MM.1S (cell line): ENCODE results near the gene PALS2.
A peak's percentile ranks its signal among the peaks of the same experiment; 100 is the strongest.

Experiments
- DNase-seq: peaks from one replicate; pipeline ENCODE4 v3.0.0-alpha.2; 2015
- H2AFZ ChIP-seq: fragments of 300-600 bp; sonication (generic); 2 replicates; pipeline ENCODE4 v1.6.0; 2016; ENCODE audit warnings: antibody characterized with exemption, low read length
- H3F3A ChIP-seq: fragments of 300-600 bp; sonication (generic); 2 replicates; pipeline ENCODE4 v1.6.1; 2016; ENCODE audit warnings: mild to moderate bottlenecking, antibody characterized with exemption, low read length, moderate library complexity, mixed read lengths; ENCODE audit not compliant: insufficient read depth
- H3K27ac ChIP-seq: fragments of 300-600 bp; sonication (generic); 2 replicates; pipeline ENCODE4 v1.5.1; 2016; ENCODE audit warnings: mild to moderate bottlenecking, low read length
- H3K27me3 ChIP-seq: fragments of 300-600 bp; sonication (generic); replicated peaks from 2 replicates; pipeline ENCODE4 v1.6.0; 2016; ENCODE audit warnings: low read length; ENCODE audit not compliant: insufficient read depth
- H3K36me3 ChIP-seq: fragments of 300-600 bp; sonication (generic); replicated peaks from 2 replicates; pipeline ENCODE4 v1.6.1; 2016; ENCODE audit warnings: mild to moderate bottlenecking, low read length, mixed read lengths; ENCODE audit not compliant: insufficient read depth
- H3K4me1 ChIP-seq: fragments of 300-600 bp; sonication (generic); 2 replicates; pipeline ENCODE4 v1.6.1; 2016; ENCODE audit warnings: low read length, mixed read lengths
- H3K4me2 ChIP-seq: fragments of 300-600 bp; sonication (generic); 2 replicates; pipeline ENCODE4 v1.6.0; 2016; ENCODE audit warnings: low read depth, low read length
- H3K4me3 ChIP-seq: fragments of 300-600 bp; sonication (generic); 2 replicates; pipeline ENCODE4 v1.5.1; 2016; ENCODE audit warnings: low read length, mixed read lengths
- H3K79me2 ChIP-seq: fragments of 300-600 bp; sonication (generic); 2 replicates; pipeline ENCODE4 v1.6.1; 2016; ENCODE audit warnings: mixed run types, low read length, mixed read lengths
- H3K9ac ChIP-seq: fragments of 300-600 bp; sonication (generic); 2 replicates; pipeline ENCODE4 v1.6.1; 2016; ENCODE audit warnings: low read length, mixed read lengths
- H3K9me2 ChIP-seq: fragments of 300-600 bp; sonication (generic); replicated peaks from 2 replicates; pipeline ENCODE4 v1.6.1; 2016; ENCODE audit warnings: mild to moderate bottlenecking, low read length, mixed read lengths; ENCODE audit not compliant: insufficient read depth
- H3K9me3 ChIP-seq: fragments of 300-600 bp; sonication (generic); replicated peaks from 2 replicates; pipeline ENCODE4 v1.6.1; 2016; ENCODE audit warnings: mild to moderate bottlenecking, low read length, mixed read lengths; ENCODE audit not compliant: insufficient read depth
- H4K20me1 ChIP-seq: fragments of 300-600 bp; sonication (generic); 2 replicates; pipeline ENCODE4 v1.6.1; 2016; ENCODE audit warnings: mild to moderate bottlenecking, low read length, moderate library complexity, mixed read lengths; ENCODE audit not compliant: insufficient read depth
- EZH2 ChIP-seq: fragments of 300-600 bp; sonication (generic); optimal IDR thresholded peaks from 2 replicates; pipeline ENCODE3; 2017; ENCODE audit warnings: low read depth, mild to moderate bottlenecking, antibody characterized with exemption, low read length, mixed read lengths
- EZH2phosphoT487 ChIP-seq: fragments of 300-600 bp; sonication (generic); IDR thresholded peaks from 2 replicates; pipeline ENCODE4 v1.6.1; 2018; ENCODE audit warnings: antibody characterized with exemption, low read length
- TF ChIP-seq, protein P1 (sequence below): fragments of 300-600 bp; sonication (generic); IDR thresholded peaks from 2 replicates; pipeline ENCODE4 v1.5.1; 2016; ENCODE audit warnings: antibody characterized with exemption, low read length, mixed read lengths

Gene PALS2

GRCh38 chr7:24580283-24580946, 7.2 kb downstream of the PALS2 start:
- Histone ChIP-seq H3K4me3 (no peak overlapping the region), H3K9me2 (no peaks in the 10 kb centered on the region), H3K9ac (no peak overlapping the region), H2AFZ (no peak overlapping the region), H3K9me3 (no peaks in the 10 kb centered on the region), H3K4me1 (peaks cover 4% of the 10 kb centered on the region; the same call in 1 of the 2 replicates), H4K20me1 (no peaks in the 10 kb centered on the region; the same call in 1 of the 2 replicates), H3K27ac (no peak overlapping the region), H3K36me3 (no peaks in the 10 kb centered on the region), H3K4me2 (no peak overlapping the region), H3K79me2 (peaks cover 82% of the 10 kb centered on the region), H3K27me3 (no peaks in the 10 kb centered on the region), H3F3A (no peaks in the 10 kb centered on the region)
- DNase-seq, result no peak
- TF ChIP-seq EZH2phosphoT487 (no peak), EZH2 (no peak)
- TF ChIP-seq, protein P1, sequence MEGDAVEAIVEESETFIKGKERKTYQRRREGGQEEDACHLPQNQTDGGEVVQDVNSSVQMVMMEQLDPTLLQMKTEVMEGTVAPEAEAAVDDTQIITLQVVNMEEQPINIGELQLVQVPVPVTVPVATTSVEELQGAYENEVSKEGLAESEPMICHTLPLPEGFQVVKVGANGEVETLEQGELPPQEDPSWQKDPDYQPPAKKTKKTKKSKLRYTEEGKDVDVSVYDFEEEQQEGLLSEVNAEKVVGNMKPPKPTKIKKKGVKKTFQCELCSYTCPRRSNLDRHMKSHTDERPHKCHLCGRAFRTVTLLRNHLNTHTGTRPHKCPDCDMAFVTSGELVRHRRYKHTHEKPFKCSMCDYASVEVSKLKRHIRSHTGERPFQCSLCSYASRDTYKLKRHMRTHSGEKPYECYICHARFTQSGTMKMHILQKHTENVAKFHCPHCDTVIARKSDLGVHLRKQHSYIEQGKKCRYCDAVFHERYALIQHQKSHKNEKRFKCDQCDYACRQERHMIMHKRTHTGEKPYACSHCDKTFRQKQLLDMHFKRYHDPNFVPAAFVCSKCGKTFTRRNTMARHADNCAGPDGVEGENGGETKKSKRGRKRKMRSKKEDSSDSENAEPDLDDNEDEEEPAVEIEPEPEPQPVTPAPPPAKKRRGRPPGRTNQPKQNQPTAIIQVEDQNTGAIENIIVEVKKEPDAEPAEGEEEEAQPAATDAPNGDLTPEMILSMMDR, result no peak

DNA sequence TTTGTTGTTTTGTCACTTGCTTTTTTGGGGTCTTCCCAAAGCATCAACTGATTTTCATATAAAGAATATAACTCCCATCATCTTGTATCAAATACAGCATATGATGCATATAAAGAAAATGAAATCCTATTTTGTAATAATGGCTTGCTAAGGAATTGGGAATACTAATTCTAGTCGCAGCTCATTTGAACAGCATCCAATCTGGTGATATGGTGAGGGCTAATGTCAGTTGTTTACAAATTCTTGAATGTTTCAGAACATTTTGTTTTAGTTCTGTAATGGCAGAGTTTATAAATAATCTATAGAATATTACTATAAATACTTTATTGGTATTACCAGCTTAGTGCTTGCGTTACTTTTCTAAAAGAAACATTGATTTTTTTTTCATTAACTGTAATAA, 8.9 kb downstream of the PALS2 start:
- no peak overlapping the region for H3K4me3 ChIP-seq
- TF ChIP-seq, protein P1, result no peak
- TF ChIP-seq EZH2phosphoT487 (no peak), EZH2 (no peak)
- no peak overlapping the region for H3K9ac ChIP-seq
- no peaks in the 10 kb centered on the region for H3K9me2 ChIP-seq
- H3K79me2 ChIP-seq, result peaks cover 81% of the 10 kb centered on the region
- no peak overlapping the region for H2AFZ ChIP-seq
- no peaks in the 10 kb centered on the region for H3K4me1 ChIP-seq
- H3K9me3 ChIP-seq, result no peaks in the 10 kb centered on the region
- no peaks in the 10 kb centered on the region for H3F3A ChIP-seq
- H3K4me2 ChIP-seq, result no peak overlapping the region
- no peaks in the 10 kb centered on the region for H3K27me3 ChIP-seq
- DNase-seq, result no peak
- no peaks in the 10 kb centered on the region for H3K36me3 ChIP-seq
- H3K27ac ChIP-seq, result no peak overlapping the region
- H4K20me1 ChIP-seq, result no peaks in the 10 kb centered on the region

GRCh38 chr7:24587853-24588252, 14.6 kb downstream of the PALS2 start:
- Histone ChIP-seq H3F3A (0 out of 2 replicates have a peak, but pooled peaks cover 2% of the 10 kb centered on the region), H4K20me1 (0 out of 2 replicates have a peak, but pooled peaks cover 11% of the 10 kb centered on the region), H3K9me2 (no peaks in the 10 kb centered on the region), H3K27me3 (no peaks in the 10 kb centered on the region), H3K27ac (no peak overlapping the region), H3K4me3 (no peak overlapping the region), H3K79me2 (peaks cover 79% of the 10 kb centered on the region), H3K9me3 (no peaks in the 10 kb centered on the region), H2AFZ (no peak overlapping the region), H3K4me1 (0 out of 2 replicates have a peak, but pooled peaks cover 6% of the 10 kb centered on the region), H3K4me2 (no peak overlapping the region; the same call in 1 of the 2 replicates), H3K36me3 (no peaks in the 10 kb centered on the region), H3K9ac (no peak overlapping the region)
- TF ChIP-seq EZH2phosphoT487 (no peak), EZH2 (no peak)
- TF ChIP-seq, protein P1, result peak; percentile 76
- DNase-seq, result peak; percentile 54
